T-helper 1 cell treated with Interleukin-12 subunit alpha and Interleukin-12 subunit beta and Interleukin-4 antibody, amounts not matched to agents 30 μg/mL and 1 μg/mL, for 36 hours (primary cell): Measurements from ENCODE around the gene LAPTM4A.
A peak's percentile ranks its signal among the peaks of the same experiment; 100 is the strongest.

Experiments
- H3K27ac Mint-ChIP-seq: one replicate; pipeline ENCODE4 v1.8.0; 2021; ENCODE audit warnings: mild to moderate bottlenecking, mixed read lengths
- H3K27me3 Mint-ChIP-seq: one replicate; pipeline ENCODE4 v1.8.0; 2021; ENCODE audit warnings: low read depth, mixed read lengths
- H3K36me3 Mint-ChIP-seq: one replicate; pipeline ENCODE4 v1.8.0; 2021; ENCODE audit warnings: low read depth, mixed read lengths
- H3K4me1 Mint-ChIP-seq: one replicate; pipeline ENCODE4 v1.8.0; 2021; ENCODE audit warnings: low read depth, mixed read lengths
- H3K4me3 Mint-ChIP-seq: one replicate; pipeline ENCODE4 v1.8.0; 2021; ENCODE audit warnings: mild to moderate bottlenecking, moderate library complexity, mixed read lengths
- H3K9me3 Mint-ChIP-seq: one replicate; pipeline ENCODE4 v1.8.0; 2021; ENCODE audit warnings: mixed read lengths

The LAPTM4A gene

GRCh38 chr2:20030224-20030623 is 21.2 kb downstream of the LAPTM4A start:
- Mint-ChIP-seq H3K27me3 (no peaks in the 10 kb centered on the region), H3K4me1 (no peaks in the 10 kb centered on the region), H3K36me3 (peaks cover 37% of the 10 kb centered on the region), H3K4me3 (no peak overlapping the region), H3K9me3 (no peaks in the 10 kb centered on the region), H3K27ac (no peak overlapping the region)

GRCh38 chr2:20027705-20028434 is 23.6 kb downstream of the LAPTM4A start:
- no peak overlapping the region for H3K4me3 Mint-ChIP-seq
- no peaks in the 10 kb centered on the region for H3K9me3 Mint-ChIP-seq
- H3K36me3 Mint-ChIP-seq: peaks cover 25% of the 10 kb centered on the region
- H3K4me1 Mint-ChIP-seq: no peaks in the 10 kb centered on the region
- H3K27me3 Mint-ChIP-seq: no peaks in the 10 kb centered on the region
- no peak overlapping the region for H3K27ac Mint-ChIP-seq

- Mint-ChIP-seq H3K36me3 (peaks cover 24% of the 10 kb centered on the region), H3K27ac (no peak overlapping the region), H3K9me3 (no peaks in the 10 kb centered on the region), H3K4me1 (no peaks in the 10 kb centered on the region), H3K4me3 (no peak overlapping the region), H3K27me3 (no peaks in the 10 kb centered on the region)
Observed at GRCh38 chr2:20027260-20027677, 24.2 kb downstream of the LAPTM4A start.

DNA sequence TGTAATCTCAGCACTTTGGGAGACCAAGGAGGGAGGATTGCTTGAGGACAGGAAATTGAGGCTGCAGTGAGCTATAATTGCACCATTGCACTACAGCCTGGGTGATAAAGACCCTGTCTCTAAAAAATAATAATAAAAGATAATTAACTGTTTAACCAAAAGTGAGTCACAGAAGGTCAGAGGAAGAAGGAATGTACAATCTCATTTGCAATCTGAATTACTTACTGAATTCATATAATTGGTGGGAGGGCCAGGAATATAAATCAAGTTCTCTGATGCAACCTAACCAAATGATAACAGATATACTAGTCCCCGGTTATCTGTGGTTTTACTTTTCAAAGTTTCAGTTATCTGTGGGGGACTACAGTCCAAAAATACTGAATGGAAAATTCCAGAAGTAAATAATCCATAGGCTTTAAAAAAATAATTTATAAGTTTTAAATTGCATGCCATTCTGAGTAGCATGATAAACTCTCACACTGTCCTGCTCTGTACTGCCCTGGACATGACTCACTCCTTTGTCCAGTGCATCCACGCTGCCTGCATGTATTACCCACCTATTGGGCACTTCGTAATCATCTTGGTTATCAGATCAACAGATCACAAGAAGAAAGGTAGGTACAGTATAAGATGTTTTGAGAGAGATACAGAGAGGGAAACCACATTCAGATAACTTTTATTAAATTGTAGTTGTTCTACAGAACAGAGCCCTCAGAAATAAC is 26.2 kb downstream of the LAPTM4A start:
- Mint-ChIP-seq H3K36me3 (peaks cover 15% of the 10 kb centered on the region), H3K27ac (no peak overlapping the region), H3K27me3 (no peaks in the 10 kb centered on the region), H3K4me3 (no peak overlapping the region), H3K9me3 (peaks cover 18% of the 10 kb centered on the region), H3K4me1 (no peaks in the 10 kb centered on the region)

DNA sequence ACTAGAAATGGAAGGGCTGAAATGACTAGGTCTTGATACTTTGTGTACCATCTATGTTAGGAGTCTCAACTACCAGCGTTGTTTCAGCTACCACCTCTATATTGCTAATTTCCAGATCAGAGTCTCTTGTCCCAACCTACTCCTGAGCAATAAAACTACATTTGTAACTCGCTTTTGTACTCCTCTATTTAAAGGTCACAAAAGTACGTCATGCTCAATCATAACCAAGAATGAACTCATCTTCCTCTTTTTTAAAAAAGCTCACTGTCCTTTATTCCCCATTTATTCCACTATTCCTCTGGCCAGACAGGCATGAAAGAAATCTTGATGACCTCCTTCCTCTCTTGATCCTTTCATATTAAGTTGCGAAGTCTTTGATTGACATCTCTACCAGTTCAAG is 27.7 kb downstream of the LAPTM4A start:
- no peak overlapping the region for H3K4me3 Mint-ChIP-seq
- H3K9me3 Mint-ChIP-seq: peaks cover 23% of the 10 kb centered on the region
- H3K27ac Mint-ChIP-seq: no peak overlapping the region
- H3K4me1 Mint-ChIP-seq: no peaks in the 10 kb centered on the region
- H3K27me3 Mint-ChIP-seq: no peaks in the 10 kb centered on the region
- H3K36me3 Mint-ChIP-seq: peaks cover 9% of the 10 kb centered on the region

DNA sequence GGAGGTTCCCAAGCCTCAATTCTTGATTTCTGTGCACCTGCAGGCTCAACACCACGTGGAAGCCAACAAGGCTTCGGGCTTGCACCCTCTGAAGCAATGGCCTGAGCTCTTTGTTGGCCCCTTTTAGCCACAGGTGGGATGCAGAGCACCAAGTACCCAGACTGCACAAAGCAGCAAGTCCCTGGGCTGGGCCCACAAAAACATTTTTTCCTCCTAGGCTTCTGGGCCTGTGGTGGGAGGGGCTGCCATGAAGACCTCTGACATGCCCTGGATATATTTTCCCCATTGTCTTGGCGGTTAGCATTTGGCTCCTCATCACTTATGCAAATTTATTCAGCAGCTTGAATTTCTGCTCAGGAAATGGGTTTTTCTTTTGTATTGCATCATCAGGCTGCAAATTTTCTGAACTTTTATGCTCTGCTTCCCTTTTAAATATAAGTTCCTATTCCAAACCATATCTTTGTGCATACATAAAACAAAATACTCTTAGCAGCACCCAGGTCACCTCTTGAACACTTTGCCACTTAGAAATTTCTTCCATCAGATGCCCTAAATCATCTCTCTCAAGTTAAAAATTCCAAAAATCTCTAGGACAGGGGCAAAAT is 29.9 kb downstream of the LAPTM4A start:
- Mint-ChIP-seq H3K36me3 (peaks cover 4% of the 10 kb centered on the region), H3K27me3 (no peaks in the 10 kb centered on the region), H3K4me3 (no peak overlapping the region), H3K4me1 (no peaks in the 10 kb centered on the region), H3K9me3 (peaks cover 23% of the 10 kb centered on the region), H3K27ac (no peak overlapping the region)

DNA sequence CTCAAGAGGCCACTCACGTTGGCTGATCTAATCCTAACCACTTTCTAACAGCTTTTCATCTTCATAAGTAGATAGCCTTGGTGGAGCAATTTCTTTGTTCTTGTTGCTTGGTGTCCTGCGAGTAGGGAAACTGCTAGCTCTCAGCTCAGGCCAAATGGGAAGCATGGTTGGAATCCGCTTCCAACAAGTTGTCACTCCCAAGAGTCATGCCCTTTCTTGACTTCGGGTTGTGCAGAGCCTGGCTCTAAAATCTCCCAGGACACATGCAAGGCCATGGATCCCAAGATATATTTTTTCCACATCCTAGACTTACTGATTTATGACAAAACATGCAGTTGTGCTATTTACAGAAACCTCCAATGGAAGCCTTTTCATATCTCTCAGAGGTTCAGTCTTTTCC is 31.7 kb downstream of the LAPTM4A start:
- Mint-ChIP-seq H3K9me3 (peaks cover 23% of the 10 kb centered on the region), H3K4me1 (no peaks in the 10 kb centered on the region)

GRCh38 chr2:20018601-20019152 is 32.8 kb downstream of the LAPTM4A start:
- Mint-ChIP-seq H3K4me1 (no peaks in the 10 kb centered on the region), H3K9me3 (peaks cover 23% of the 10 kb centered on the region), H3K27ac (no peak overlapping the region), H3K36me3 (peaks cover 4% of the 10 kb centered on the region), H3K27me3 (peaks cover 17% of the 10 kb centered on the region), H3K4me3 (no peak overlapping the region)

More for the DNA sequence above, 31.7 kb downstream of the LAPTM4A start:
- Mint-ChIP-seq H3K27ac (no peak overlapping the region), H3K4me3 (no peak overlapping the region), H3K36me3 (peaks cover 4% of the 10 kb centered on the region), H3K27me3 (peaks cover 6% of the 10 kb centered on the region)

DNA sequence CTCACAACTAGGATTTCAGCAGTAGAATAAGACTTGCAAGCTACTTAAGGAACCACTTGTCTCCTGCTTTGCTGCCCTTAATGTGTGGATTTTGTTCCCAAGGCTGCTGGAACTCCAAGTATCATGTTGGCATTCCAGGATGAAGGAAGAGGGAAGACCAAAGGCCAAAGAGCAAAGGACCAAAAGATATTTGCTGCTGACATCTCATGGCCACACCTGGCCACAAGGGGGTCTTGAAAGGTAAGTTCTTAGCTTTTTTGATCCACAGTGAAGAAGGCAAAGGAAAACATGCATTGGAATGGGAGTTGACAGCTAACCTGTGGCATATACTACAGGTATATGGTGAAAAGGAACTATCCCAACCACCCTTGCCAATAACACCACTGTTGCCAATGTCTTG is 35.1 kb downstream of the LAPTM4A start:
- H3K4me1 Mint-ChIP-seq: peaks cover 8% of the 10 kb centered on the region
- peaks cover 34% of the 10 kb centered on the region for H3K27me3 Mint-ChIP-seq
- no peak overlapping the region for H3K27ac Mint-ChIP-seq
- H3K9me3 Mint-ChIP-seq: peaks cover 15% of the 10 kb centered on the region
- H3K4me3 Mint-ChIP-seq: no peak overlapping the region
- H3K36me3 Mint-ChIP-seq: no peaks in the 10 kb centered on the region

GRCh38 chr2:20015482-20016083 is 35.8 kb downstream of the LAPTM4A start:
- Mint-ChIP-seq H3K27me3 (peaks cover 42% of the 10 kb centered on the region), H3K9me3 (peaks cover 9% of the 10 kb centered on the region), H3K36me3 (no peaks in the 10 kb centered on the region), H3K4me3 (no peak overlapping the region), H3K27ac (no peak overlapping the region), H3K4me1 (peaks cover 8% of the 10 kb centered on the region)

DNA sequence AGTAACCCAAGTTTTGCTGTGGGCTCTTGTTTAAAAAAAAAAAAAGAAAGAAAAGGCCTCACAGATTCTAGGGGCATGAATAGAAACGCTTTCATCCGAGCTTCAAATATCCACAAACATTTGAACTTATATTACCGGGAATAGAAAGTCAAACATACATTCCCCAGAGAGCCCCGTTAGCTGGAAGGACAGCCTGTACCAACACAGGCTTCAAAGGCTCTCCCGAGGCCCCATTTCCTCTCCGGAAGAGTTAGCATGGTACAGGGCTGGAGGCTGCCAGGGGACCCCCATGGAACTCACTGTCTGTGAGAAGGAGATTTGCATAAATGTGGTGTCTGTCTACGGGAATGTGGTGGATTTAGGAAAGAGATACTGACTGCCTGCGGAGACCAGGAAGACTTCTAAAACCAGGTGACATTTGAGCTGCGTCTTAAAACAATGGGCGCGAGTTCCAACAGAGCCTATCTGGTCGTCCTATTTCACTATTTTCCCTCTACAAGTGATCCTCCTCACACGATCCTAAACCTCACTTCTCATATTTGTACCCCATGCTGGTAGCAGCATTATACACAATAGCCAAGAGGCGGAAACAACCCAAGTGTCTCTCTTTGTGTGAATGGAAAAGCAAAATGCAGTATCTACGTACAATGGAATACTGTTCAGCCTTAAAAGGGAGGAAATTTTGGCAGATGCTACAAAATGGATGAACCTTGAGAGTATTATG is 38.1 kb downstream of the LAPTM4A start:
- H3K9me3 Mint-ChIP-seq: no peaks in the 10 kb centered on the region
- H3K36me3 Mint-ChIP-seq: no peaks in the 10 kb centered on the region
- H3K27ac Mint-ChIP-seq: no peak overlapping the region
- peaks cover 8% of the 10 kb centered on the region for H3K4me1 Mint-ChIP-seq
- peaks cover 55% of the 10 kb centered on the region for H3K27me3 Mint-ChIP-seq
- H3K4me3 Mint-ChIP-seq: peak overlapping the region; percentile 62

GRCh38 chr2:20012282-20013125 is 38.9 kb downstream of the LAPTM4A start, which contains the start of gene MATN3:
MATN3 (minus strand) TSS chr2:20012668; CDS start chr2:20012631, 37 bp downstream.
- H3K9me3 Mint-ChIP-seq: no peaks in the 10 kb centered on the region
- H3K4me1 Mint-ChIP-seq: peaks cover 8% of the 10 kb centered on the region
- peak within 1 kb of the TSS; percentile 62 for H3K4me3 Mint-ChIP-seq
- no peak within 1 kb of the TSS for H3K27ac Mint-ChIP-seq
- no peaks in the 10 kb centered on the region for H3K36me3 Mint-ChIP-seq
- H3K27me3 Mint-ChIP-seq: peaks cover 55% of the 10 kb centered on the region

DNA sequence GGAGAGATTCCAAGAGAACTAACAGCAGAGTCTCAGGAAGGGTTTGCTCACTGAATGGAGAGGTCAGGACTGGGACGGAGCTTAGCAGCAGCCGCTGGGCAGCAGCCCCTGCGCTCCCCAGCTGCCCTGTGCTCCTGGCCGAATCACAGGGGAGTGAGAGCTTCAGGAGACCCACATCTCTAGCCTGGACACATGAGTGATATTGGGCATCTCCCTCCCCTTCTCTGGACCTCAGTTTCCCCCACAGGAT is 39.5 kb downstream of the LAPTM4A start:
- no peak overlapping the region for H3K27ac Mint-ChIP-seq
- no peaks in the 10 kb centered on the region for H3K9me3 Mint-ChIP-seq
- peaks cover 55% of the 10 kb centered on the region for H3K27me3 Mint-ChIP-seq
- H3K4me3 Mint-ChIP-seq: peak overlapping the region; percentile 41
- H3K36me3 Mint-ChIP-seq: no peaks in the 10 kb centered on the region
- H3K4me1 Mint-ChIP-seq: peaks cover 8% of the 10 kb centered on the region
